Endodermal cell (in vitro differentiated cells): ENCODE measurements around the gene PGD. TPM values are rescaled to one million over a fixed set of nuclear protein-coding genes. Genes with fewer than 3 reads are reported as not detected.

Experiments
- DNase-seq: peaks from one replicate; pipeline ENCODE4 v3.0.0-alpha.2; 2017
- H3K27ac ChIP-seq: 2 replicates; pipeline ENCODE4 v1.5.1; 2013; ENCODE audit warnings: mild to moderate bottlenecking, low read depth, low read length, moderate library complexity
- H3K27me3 ChIP-seq: 2 replicates; pipeline ENCODE4 v1.6.1; 2013; ENCODE audit warnings: mild to moderate bottlenecking, low read length, moderate library complexity; ENCODE audit not compliant: insufficient read depth, control insufficient read depth, poor library complexity, severe bottlenecking
- H3K36me3 ChIP-seq: 2 replicates; pipeline ENCODE4 v1.7.0; 2013; ENCODE audit warnings: mild to moderate bottlenecking, low read length, moderate library complexity; ENCODE audit not compliant: control insufficient read depth, insufficient read depth
- H3K4me1 ChIP-seq: one replicate; pipeline ENCODE4 v1.7.0; 2013; ENCODE audit warnings: low read length; ENCODE audit not compliant: control insufficient read depth, insufficient read depth
- H3K4me3 ChIP-seq: 2 replicates; pipeline ENCODE4 v1.5.1; 2013; ENCODE audit warnings: mild to moderate bottlenecking, low read length, moderate library complexity
- H3K9ac ChIP-seq: 2 replicates; pipeline ENCODE4 v1.6.1; 2013; ENCODE audit warnings: mild to moderate bottlenecking, low read length, moderate library complexity; ENCODE audit not compliant: poor library complexity, severe bottlenecking; ENCODE audit errors: extremely low read depth
- H3K9me3 ChIP-seq: 2 replicates; pipeline ENCODE4 v1.6.1; 2013; ENCODE audit warnings: mild to moderate bottlenecking, low read length, moderate library complexity; ENCODE audit not compliant: control insufficient read depth
- H3K27ac Mint-ChIP-seq: 2 replicates; pipeline ENCODE4 v1.8.0; 2020; ENCODE audit warnings: mixed read lengths
- H3K27me3 Mint-ChIP-seq: 2 replicates; pipeline ENCODE4 v1.8.0; 2021; ENCODE audit warnings: mild to moderate bottlenecking, mixed read lengths; ENCODE audit not compliant: insufficient read depth
- H3K36me3 Mint-ChIP-seq: 2 replicates; pipeline ENCODE4 v1.8.0; 2020; ENCODE audit warnings: low read depth, mixed read lengths
- H3K4me1 Mint-ChIP-seq: 2 replicates; pipeline ENCODE4 v1.8.0; 2020; ENCODE audit warnings: mixed read lengths
- H3K4me3 Mint-ChIP-seq: 2 replicates; pipeline ENCODE4 v1.8.0; 2020; ENCODE audit warnings: mild to moderate bottlenecking, moderate library complexity, mixed read lengths
- H3K9me3 Mint-ChIP-seq: 2 replicates; pipeline ENCODE4 v1.8.0; 2020; ENCODE audit warnings: mild to moderate bottlenecking, mixed read lengths
- CTCF ChIP-seq: fragments of 200-600 bp; sonication (generic); conservative IDR thresholded peaks from 2 replicates; pipeline ENCODE4 v1.5.0; 2021; ENCODE audit warnings: antibody characterized with exemption, mild to moderate bottlenecking
- WGBS, 2 experiments: methylation state at CpG; one replicate each; pipeline versions ENCODE4 v1.1.5 to v1.1.7; 2013; ENCODE audit warnings: missing lambda C conversion rate in 2 of 2, mixed read lengths in 1 of 2; ENCODE audit not compliant: insufficient coverage in 1 of 2, insufficient read length in 1 of 2; 5-methylcytosine and 5-hydroxymethylcytosine counted together
- long read RNA-seq, 4 experiments: library from polyadenylated mRNA in 2 of 4; library from RNA in 1 of 4; library from capped mRNA in 1 of 4; stranded (forward) in 3 of 4; unstranded in 1 of 4; transcript quantifications; one replicate each; pipeline ENCODE4 v2.0.0, GENCODE V29; 2020 to 2021; ENCODE audit warnings: inconsistent platforms in 1 of 4
- polyA plus RNA-seq, 2 experiments: library from polyadenylated mRNA; stranded (reverse); fragments of 50-300 nt; gene quantifications; one replicate each; pipeline ENCODE4 v1.2.3, GENCODE V29; 2013
- total RNA-seq, 2 donors: library from RNA; stranded (reverse); fragmentation: NEBNext Ultra II Directional in 1 of 2; extraction: Animal tissue kit (Norgen Biotek cat#: 25700) in 1 of 2; gene quantifications; 2 replicates in 1 of 2; 3 replicates in 1 of 2; pipeline ENCODE4 v1.2.1, GENCODE V29; 2021

PGD gene
- total RNA-seq: 100 to 1,000 TPM; 198 to 217 TPM
- 295 TPM for polyA plus RNA-seq (2013, experiment 1 of 2)
- 279 TPM for polyA plus RNA-seq (2013, experiment 2 of 2)
- long read RNA-seq, experiment 1, transcript PGD-201 (13 exons, 1,885 nt): major isoform, 43 of 131 reads
- long read RNA-seq, experiment 1, partial matches to known transcripts: 67 of 131 reads
- long read RNA-seq, experiment 1, other reads (novel, unspliced or antisense): 20 of 131 reads
- long read RNA-seq, experiment 2, transcript PGD-201 (13 exons, 1,885 nt): major isoform, 213 of 263 reads
- long read RNA-seq, experiment 2, partial matches to known transcripts: 37 of 263 reads
- long read RNA-seq, experiment 2, other reads (novel, unspliced or antisense): 13 of 263 reads
- long read RNA-seq, experiment 3, transcript PGD-201 (13 exons, 1,885 nt): major isoform, 1,147 of 1,229 reads
- long read RNA-seq, experiment 3, partial matches to known transcripts: 35 of 1,229 reads
- long read RNA-seq, experiment 3, other reads (novel, unspliced or antisense): 46 of 1,229 reads
- long read RNA-seq, experiment 4, transcript PGD-201 (13 exons, 1,885 nt): major isoform, 381 of 484 reads
- long read RNA-seq, experiment 4, partial matches to known transcripts: 89 of 484 reads
- long read RNA-seq, experiment 4, other reads (novel, unspliced or antisense): 14 of 484 reads

- peak; percentile 24 for TF ChIP-seq CTCF
- H3K4me1 ChIP-seq: no peaks in the 10 kb centered on the region
- H3K36me3 ChIP-seq: peaks cover 23% of the 10 kb centered on the region
- Mint-ChIP-seq H3K4me3 (peak within 1 kb of the TSS; percentile 79), H3K9me3 (peaks cover 8% of the 10 kb centered on the region), H3K4me1 (peaks cover 14% of the 10 kb centered on the region), H3K27ac (peak within 1 kb of the TSS; percentile 95), H3K36me3 (peaks cover 32% of the 10 kb centered on the region), H3K27me3 (no peaks in the 10 kb centered on the region)
- H3K9ac ChIP-seq: peak within 1 kb of the TSS; percentile 73
- H3K9me3 ChIP-seq: peaks cover 6% of the 10 kb centered on the region
- DNase-seq: peak; percentile 99
- WGBS, 2 experiments: 0% methylated on average over 55 to 76 of the region's 76 CpGs
- peak within 1 kb of the TSS; percentile 97 for H3K27ac ChIP-seq
- H3K27me3 ChIP-seq: no peaks in the 10 kb centered on the region
- peak within 1 kb of the TSS; percentile 87 for H3K4me3 ChIP-seq
Observed at GRCh38 chr1:10398734-10399443, at the start of gene PGD. PGD (plus strand) TSS chr1:10399064; CDS start chr1:10399118, 54 bp downstream.

- WGBS, 2 experiments: 25 to 38% methylated on average over 2 to 4 of the region's 4 CpGs
- Mint-ChIP-seq H3K4me1 (peaks cover 17% of the 10 kb centered on the region), H3K27ac (peak overlapping the region; percentile 74), H3K36me3 (peaks cover 51% of the 10 kb centered on the region), H3K9me3 (no peaks in the 10 kb centered on the region), H3K27me3 (peaks cover 15% of the 10 kb centered on the region), H3K4me3 (no peak overlapping the region)
- Histone ChIP-seq H3K4me1 (peaks cover 9% of the 10 kb centered on the region), H3K36me3 (peaks cover 49% of the 10 kb centered on the region), H3K9me3 (no peaks in the 10 kb centered on the region), H3K27ac (no peak overlapping the region), H3K9ac (no peak overlapping the region), H3K27me3 (peaks cover 17% of the 10 kb centered on the region), H3K4me3 (peak overlapping the region; percentile 44)
- no peak for TF ChIP-seq CTCF
- DNase-seq: peak; percentile 69
Observed at GRCh38 chr1:10353282-10353681, 45.6 kb upstream of the PGD start.

GRCh38 chr1:10353693-10354092, 45.2 kb upstream of the PGD start:
- Histone ChIP-seq H3K9me3 (no peaks in the 10 kb centered on the region), H3K36me3 (peaks cover 46% of the 10 kb centered on the region), H3K4me3 (peak overlapping the region; percentile 44), H3K9ac (no peak overlapping the region), H3K27ac (no peak overlapping the region), H3K27me3 (peaks cover 13% of the 10 kb centered on the region), H3K4me1 (peaks cover 9% of the 10 kb centered on the region)
- H3K27ac Mint-ChIP-seq: peak overlapping the region; percentile 74
- H3K4me3 Mint-ChIP-seq: no peak overlapping the region
- H3K27me3 Mint-ChIP-seq: peaks cover 11% of the 10 kb centered on the region
- DNase-seq: no peak
- TF ChIP-seq CTCF: no peak
- H3K4me1 Mint-ChIP-seq: peaks cover 14% of the 10 kb centered on the region
- 80 to 84% methylated on average over 1 to 2 of the region's 2 CpGs for WGBS, 2 experiments
- H3K9me3 Mint-ChIP-seq: no peaks in the 10 kb centered on the region
- peaks cover 49% of the 10 kb centered on the region for H3K36me3 Mint-ChIP-seq
